GM18870 (cell line): ENCODE results near the gene C11orf24.

Source experiments
- ATAC-seq: cut with Tn5 transposase; IDR thresholded peaks from one replicate; pipeline ENCODE4 v1.9.1; 2021; ENCODE audit warnings: moderate library complexity; ENCODE audit not compliant: unreplicated experiment

Gene C11orf24

DNA sequence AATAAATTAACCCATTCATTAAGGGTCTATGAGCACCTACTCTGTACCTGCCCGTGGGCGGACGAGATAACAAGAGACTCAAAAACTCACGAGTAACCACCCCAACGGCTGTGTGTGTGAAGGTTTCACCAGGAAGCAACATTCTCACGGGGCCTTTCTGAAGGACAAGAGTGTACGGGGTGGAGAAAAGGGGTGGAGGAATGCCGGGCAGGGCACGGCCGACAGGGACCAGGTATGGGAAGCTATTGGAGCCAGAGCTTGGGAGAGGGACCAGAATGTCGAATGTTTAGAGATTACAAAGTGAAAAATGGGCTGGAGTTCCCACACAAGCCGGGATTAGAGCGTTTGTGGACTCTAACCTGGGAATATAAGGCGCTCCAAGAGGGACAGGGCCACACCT is 60.2 kb downstream of the C11orf24 start:
- no peak for ATAC-seq
